HG03025 (cell line): Measurements from ENCODE around the gene CSE1L.
A peak's percentile ranks its signal among the peaks of the same experiment; 100 is the strongest.
"Not testable (repeated sequence)": the region's sequence is repeated elsewhere in the genome, so short reads cannot be mapped to it uniquely, and the experiment has no call there.

ENCODE experiments used
- ATAC-seq: cut with Tn5 transposase; IDR thresholded peaks from one replicate; pipeline ENCODE4 v1.9.1; 2021; ENCODE audit warnings: mild to moderate bottlenecking, moderate library complexity; ENCODE audit not compliant: unreplicated experiment, low FRiP score

CSE1L gene

GRCh38 chr20:49046087-49046900, at the start of gene CSE1L:
Gene CSE1L (plus strand): TSS chr20:49046312. CDS start chr20:49058464, 12,152 bp downstream.
- ATAC-seq = peak; percentile 69

GRCh38 chr20:48999890-49000870, 45.9 kb upstream of the CSE1L start:
- ATAC-seq = no peak

GRCh38 chr20:49001741-49002140, 44.4 kb upstream of the CSE1L start:
- no peak for ATAC-seq

GRCh38 chr20:49006446-49006980, 39.6 kb upstream of the CSE1L start:
- no peak for ATAC-seq

- ATAC-seq = no peak
Observed at GRCh38 chr20:49009899-49010631, 36.0 kb upstream of the CSE1L start.

GRCh38 chr20:49024220-49024619, 21.9 kb upstream of the CSE1L start:
- no peak for ATAC-seq

GRCh38 chr20:49028177-49028576, 17.9 kb upstream of the CSE1L start:
- not testable (repeated sequence) for ATAC-seq

- ATAC-seq = no peak
Observed at GRCh38 chr20:49028684-49029083, 17.4 kb upstream of the CSE1L start.

- no peak for ATAC-seq
Observed at GRCh38 chr20:49029203-49029602, 16.9 kb upstream of the CSE1L start.

- ATAC-seq = no peak
Observed at GRCh38 chr20:49030954-49031619, 15.0 kb upstream of the CSE1L start.

GRCh38 chr20:49032455-49032854, 13.7 kb upstream of the CSE1L start:
- ATAC-seq = no peak

GRCh38 chr20:49034070-49034732, 11.9 kb upstream of the CSE1L start:
- ATAC-seq = no peak

- no peak for ATAC-seq
Observed at GRCh38 chr20:49037962-49038387, 8.1 kb upstream of the CSE1L start.

- ATAC-seq = no peak
Observed at GRCh38 chr20:49039854-49040253, 6.3 kb upstream of the CSE1L start.

GRCh38 chr20:49043000-49043399, 3.1 kb upstream of the CSE1L start:
- no peak for ATAC-seq

GRCh38 chr20:49045440-49046086, 549 bp upstream of the CSE1L start:
- peak; percentile 10 for ATAC-seq

- no peak for ATAC-seq
Observed at GRCh38 chr20:49052334-49052733, 6.2 kb downstream of the CSE1L start.

GRCh38 chr20:49054056-49054643, 8.0 kb downstream of the CSE1L start:
- ATAC-seq = no peak
